K562 (cell line): Measurements from ENCODE around the gene DNMT3L. TPM values are rescaled to one million over a fixed set of nuclear protein-coding genes. Genes with fewer than 3 reads are reported as not detected.

ENCODE experiments used
- ATAC-seq: fragments of 200-7000 bp; cut with Tn5 transposase; 3 replicates; pipeline ENCODE4 v1.9.1; 2020; ENCODE audit warnings: moderate library complexity
- BruUV-seq: library from RNA; stranded (reverse); fragments of 400-500 nt; replicated peaks from 2 replicates; lab custom pipeline; 2021; lab: Mats Ljungman, UMichigan
- CTCF ChIA-PET: fragments of 300-600 bp; formaldehyde crosslinking; extraction: SDS; loops from one replicate; lab custom pipeline; 2021; ENCODE audit warnings: low intra/inter-chr PET ratio; lab: Yijun Ruan, JAX
- POLR2A ChIA-PET: fragments of 300-600, 350-650 bp; sonication (Branson Sonifier 250); formaldehyde crosslinking; extraction: SDS; loops from one replicate; lab custom pipeline; 2021; ENCODE audit warnings: antibody characterized with exemption, inconsistent platforms; lab: Yijun Ruan, JAX
- DNase-seq, 4 experiments: peaks; one replicate each; pipeline versions ENCODE4 v3.0.0 to v3.0.0-alpha.2; 2011 to 2018; ENCODE audit warnings: low spot score in 3 of 4, mixed read lengths in 3 of 4; ENCODE audit errors: extremely low read depth in 1 of 4
- FAIRE-seq: peaks from 2 replicates; lab custom pipeline; 2011; peaks lifted over from hg19 to GRCh38; lab: Jason Lieb, UNC
- H2AFZ ChIP-seq: 2 replicates; pipeline ENCODE4 v1.6.0; 2011; ENCODE audit warnings: low read depth, low read length, control low read depth, inconsistent platforms
- H3K27ac ChIP-seq: fragments of 200-600 bp; 3 replicates; pipeline ENCODE4 v1.8.0; 2011; ENCODE audit warnings: low read depth, mild to moderate bottlenecking, control low read depth, inconsistent platforms, low read length, moderate library complexity, mixed read lengths; ENCODE audit errors: extremely low read depth
- H3K27me3 ChIP-seq, 2 experiments: fragments of 300-600 bp in 1 of 2; 2 replicates in 1 of 2; 3 replicates in 1 of 2; pipeline versions ENCODE4 v1.6.0 to v1.8.0; 2011; ENCODE audit warnings: inconsistent platforms in 2 of 2, low read length in 2 of 2, mild to moderate bottlenecking in 1 of 2, mixed read lengths in 1 of 2, moderate library complexity in 1 of 2; ENCODE audit not compliant: control insufficient read depth in 2 of 2, insufficient read depth in 2 of 2
- H3K36me3 ChIP-seq: fragments of 300-600 bp; 3 replicates; pipeline ENCODE4 v1.8.0; 2011; ENCODE audit warnings: mild to moderate bottlenecking, low read length, inconsistent platforms; ENCODE audit not compliant: control insufficient read depth, insufficient read depth
- H3K4me1 ChIP-seq, 2 experiments: fragments of 200-600 bp in 1 of 2; replicated peaks in 1 of 2; 2 replicates in 1 of 2; 3 replicates in 1 of 2; pipeline versions ENCODE4 v1.5.1 to v1.8.0; 2011; ENCODE audit warnings: inconsistent platforms in 2 of 2, low read length in 2 of 2, mild to moderate bottlenecking in 1 of 2, mixed read lengths in 1 of 2, moderate library complexity in 1 of 2; ENCODE audit not compliant: control insufficient read depth in 2 of 2, insufficient read depth in 2 of 2
- H3K4me2 ChIP-seq: 2 replicates; pipeline ENCODE4 v1.6.1; 2011; ENCODE audit warnings: low read length, control low read depth, inconsistent platforms, mixed read lengths; ENCODE audit not compliant: insufficient read depth
- H3K4me3 ChIP-seq: fragments of 200-600 bp; sonication (generic), shearing (Covaris generic); 2 replicates; pipeline ENCODE4 v1.5.1; 2016; ENCODE audit warnings: control low read depth, inconsistent platforms
- H3K79me2 ChIP-seq: fragments of 200-600 bp; 3 replicates; pipeline ENCODE4 v1.8.0; 2011; ENCODE audit warnings: low read length, inconsistent platforms; ENCODE audit not compliant: control insufficient read depth, insufficient read depth
- H3K9ac ChIP-seq, 2 experiments: 2 replicates each; pipeline versions ENCODE4 v1.6.0 to v1.6.1; 2011; ENCODE audit warnings: low read depth in 2 of 2, low read length in 2 of 2, control low read depth in 1 of 2, inconsistent platforms in 1 of 2, mild to moderate bottlenecking in 1 of 2, mixed read lengths in 1 of 2; ENCODE audit not compliant: insufficient read depth in 1 of 2
- H3K9me1 ChIP-seq: one replicate; pipeline ENCODE4 v1.6.0; 2011; ENCODE audit warnings: inconsistent platforms, mild to moderate bottlenecking, low read length, moderate library complexity; ENCODE audit not compliant: control insufficient read depth, insufficient read depth
- H3K9me3 ChIP-seq: replicated peaks from 2 replicates; pipeline ENCODE4 v1.5.1; 2011; ENCODE audit warnings: low read depth, low read length, inconsistent platforms; ENCODE audit not compliant: control insufficient read depth, insufficient read depth
- H4K20me1 ChIP-seq: replicated peaks from 2 replicates; pipeline ENCODE4 v1.6.1; 2011; ENCODE audit warnings: low read length, inconsistent platforms, mixed read lengths; ENCODE audit not compliant: control insufficient read depth, insufficient read depth
- OTX1 ChIP-seq: fragments of 450-650 bp; formaldehyde crosslinking; IDR thresholded peaks from 2 replicates; pipeline ENCODE4 v1.4.0; 2022; ENCODE audit warnings: mild to moderate bottlenecking
- WGBS: fragments of 100-300 bp; shearing (Covaris generic); methylation state at CpG from one replicate; pipeline ENCODE4 v1.1.6; 2016; ENCODE audit warnings: low coverage, mixed read lengths; ENCODE audit not compliant: insufficient coverage; ENCODE audit errors: missing lambda C conversion rate; 5-methylcytosine and 5-hydroxymethylcytosine counted together
- in situ Hi-C: fragments of 300-500 bp; cut with MboI; formaldehyde crosslinking; loops from 4 replicates; pipeline ENCODE4 v1.15.0; 2018; ENCODE audit warnings: inconsistent platforms, mixed read lengths
- intact Hi-C: fragments of 100-400 bp; cut with micrococcal nuclease; formaldehyde crosslinking; loops from 2 replicates; pipeline ENCODE4 v1.14.2; 2022
- polyA plus RNA-seq, 8 experiments: library from polyadenylated mRNA; depleted of rRNA in 4 of 8; stranded (reverse) in 5 of 8; unstranded in 3 of 8; fragments of >200 nt; fragmentation: Nextera tagmentation in 2 of 8; fragmentation: Illumina TruSeq in 1 of 8; extraction: Ambion mirVana in 2 of 8; extraction: Trizol in 1 of 8; gene quantifications; 2 replicates each; pipeline versions ENCODE4 v1.2.1 to v1.2.3, GENCODE V29; 2011 to 2014; ENCODE audit warnings: inconsistent platforms in 1 of 8, missing spikeins in 1 of 8
- total RNA-seq, 7 experiments: library from RNA; depleted of rRNA in 6 of 7; stranded (reverse); fragments of >200 nt in 6 of 7; fragmentation: Illumina TruSeq in 2 of 7; extraction: Trizol in 2 of 7; gene quantifications; 2 replicates each; pipeline versions ENCODE4 v1.2.1 to v1.2.3, GENCODE V29; 2011 to 2021; ENCODE audit warnings: low replicate concordance in 1 of 7
- TF ChIP-seq, protein P1 (sequence below): fragments of 250-450 bp; sonication (Bioruptor Pico); IDR thresholded peaks from 2 replicates; pipeline ENCODE4 v1.5.1; 2021; ENCODE audit warnings: mild to moderate bottlenecking
- TF ChIP-seq, protein P2 (sequence below), 2 experiments: fragments of 450-650 bp; formaldehyde crosslinking in 1 of 2; IDR thresholded peaks; 2 replicates each; pipeline versions ENCODE4 v1.4.0 to v1.6.1; 2014 to 2020; ENCODE audit warnings: mild to moderate bottlenecking in 2 of 2, borderline replicate concordance in 1 of 2, low read depth in 1 of 2
- TF ChIP-seq, protein P3 (sequence below): fragments of 450-650 bp; IDR thresholded peaks from one replicate; pipeline ENCODE4 v1.6.1; 2018; ENCODE audit warnings: mild to moderate bottlenecking, moderate library complexity; ENCODE audit not compliant: partially characterized antibody

The DNMT3L gene
- total and polyA plus RNA-seq, 9 of the 15 experiments (the other 6 are each of a cell fraction or from before 2014, with no cell fraction given) = 0.08 TPM; not detected in 8

GRCh38 chr21:44271558-44272283 is 10.0 kb upstream of the DNMT3L start:
- in situ Hi-C loops = no loop called here
- Histone ChIP-seq H3K9ac (peak overlapping the region in 1 of 2 experiments; percentile 2; a peak in 1 of 4 replicates), H3K4me2 (no peak overlapping the region), H3K4me3 (no peak overlapping the region), H4K20me1 (peaks cover 4% of the 10 kb centered on the region), H3K27me3 (peaks cover 27 to 53% of the 10 kb centered on the region in 2 experiments; a peak in 4 of 5 replicates), H3K4me1 (peaks cover 0 to 22% of the 10 kb centered on the region in 2 experiments; a peak in 1 of 5 replicates), H2AFZ (no peak overlapping the region), H3K27ac (no peak overlapping the region), H3K79me2 (no peaks in the 10 kb centered on the region), H3K36me3 (no peaks in the 10 kb centered on the region), H3K9me1 (no peaks in the 10 kb centered on the region), H3K9me3 (no peaks in the 10 kb centered on the region)
- CTCF ChIA-PET = no interaction called here
- POLR2A ChIA-PET = no interaction called here
- BruUV-seq = no TSS peak
- 12% methylated on average over 18 of the region's 18 CpGs for WGBS
- intact Hi-C loops = no loop called here
- ATAC-seq (no peak), DNase-seq (no peak), FAIRE-seq (no peak)
- TF ChIP-seq, protein P1, sequence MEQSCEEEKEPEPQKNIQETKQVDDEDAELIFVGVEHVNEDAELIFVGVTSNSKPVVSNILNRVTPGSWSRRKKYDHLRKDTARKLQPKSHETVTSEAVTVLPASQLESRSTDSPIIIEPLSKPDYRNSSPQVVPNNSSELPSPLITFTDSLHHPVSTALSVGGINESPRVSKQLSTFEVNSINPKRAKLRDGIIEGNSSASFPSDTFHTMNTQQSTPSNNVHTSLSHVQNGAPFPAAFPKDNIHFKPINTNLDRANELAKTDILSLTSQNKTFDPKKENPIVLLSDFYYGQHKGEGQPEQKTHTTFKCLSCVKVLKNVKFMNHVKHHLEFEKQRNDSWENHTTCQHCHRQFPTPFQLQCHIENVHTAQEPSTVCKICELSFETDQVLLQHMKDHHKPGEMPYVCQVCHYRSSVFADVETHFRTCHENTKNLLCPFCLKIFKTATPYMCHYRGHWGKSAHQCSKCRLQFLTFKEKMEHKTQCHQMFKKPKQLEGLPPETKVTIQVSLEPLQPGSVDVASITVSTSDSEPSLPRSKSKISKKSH (CRISPR knock-in tag) = no peak
- TF ChIP-seq, protein P2, sequence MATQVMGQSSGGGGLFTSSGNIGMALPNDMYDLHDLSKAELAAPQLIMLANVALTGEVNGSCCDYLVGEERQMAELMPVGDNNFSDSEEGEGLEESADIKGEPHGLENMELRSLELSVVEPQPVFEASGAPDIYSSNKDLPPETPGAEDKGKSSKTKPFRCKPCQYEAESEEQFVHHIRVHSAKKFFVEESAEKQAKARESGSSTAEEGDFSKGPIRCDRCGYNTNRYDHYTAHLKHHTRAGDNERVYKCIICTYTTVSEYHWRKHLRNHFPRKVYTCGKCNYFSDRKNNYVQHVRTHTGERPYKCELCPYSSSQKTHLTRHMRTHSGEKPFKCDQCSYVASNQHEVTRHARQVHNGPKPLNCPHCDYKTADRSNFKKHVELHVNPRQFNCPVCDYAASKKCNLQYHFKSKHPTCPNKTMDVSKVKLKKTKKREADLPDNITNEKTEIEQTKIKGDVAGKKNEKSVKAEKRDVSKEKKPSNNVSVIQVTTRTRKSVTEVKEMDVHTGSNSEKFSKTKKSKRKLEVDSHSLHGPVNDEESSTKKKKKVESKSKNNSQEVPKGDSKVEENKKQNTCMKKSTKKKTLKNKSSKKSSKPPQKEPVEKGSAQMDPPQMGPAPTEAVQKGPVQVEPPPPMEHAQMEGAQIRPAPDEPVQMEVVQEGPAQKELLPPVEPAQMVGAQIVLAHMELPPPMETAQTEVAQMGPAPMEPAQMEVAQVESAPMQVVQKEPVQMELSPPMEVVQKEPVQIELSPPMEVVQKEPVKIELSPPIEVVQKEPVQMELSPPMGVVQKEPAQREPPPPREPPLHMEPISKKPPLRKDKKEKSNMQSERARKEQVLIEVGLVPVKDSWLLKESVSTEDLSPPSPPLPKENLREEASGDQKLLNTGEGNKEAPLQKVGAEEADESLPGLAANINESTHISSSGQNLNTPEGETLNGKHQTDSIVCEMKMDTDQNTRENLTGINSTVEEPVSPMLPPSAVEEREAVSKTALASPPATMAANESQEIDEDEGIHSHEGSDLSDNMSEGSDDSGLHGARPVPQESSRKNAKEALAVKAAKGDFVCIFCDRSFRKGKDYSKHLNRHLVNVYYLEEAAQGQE (IDR thresholded peaks at IDR 0.05; ENCODE audit: borderline replicate concordance) = no peak
- TF ChIP-seq, protein P2 (CRISPR knock-in tag; IDR thresholded peaks at IDR 0.05; ENCODE audit: low read depth) = no peak
- TF ChIP-seq OTX1 (CRISPR knock-in tag) = no peak
- TF ChIP-seq, protein P3, sequence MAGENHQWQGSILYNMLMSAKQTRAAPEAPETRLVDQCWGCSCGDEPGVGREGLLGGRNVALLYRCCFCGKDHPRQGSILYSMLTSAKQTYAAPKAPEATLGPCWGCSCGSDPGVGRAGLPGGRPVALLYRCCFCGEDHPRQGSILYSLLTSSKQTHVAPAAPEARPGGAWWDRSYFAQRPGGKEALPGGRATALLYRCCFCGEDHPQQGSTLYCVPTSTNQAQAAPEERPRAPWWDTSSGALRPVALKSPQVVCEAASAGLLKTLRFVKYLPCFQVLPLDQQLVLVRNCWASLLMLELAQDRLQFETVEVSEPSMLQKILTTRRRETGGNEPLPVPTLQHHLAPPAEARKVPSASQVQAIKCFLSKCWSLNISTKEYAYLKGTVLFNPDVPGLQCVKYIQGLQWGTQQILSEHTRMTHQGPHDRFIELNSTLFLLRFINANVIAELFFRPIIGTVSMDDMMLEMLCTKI = no peak
